Measurements from ENCODE around the gene GLS.

DNA sequence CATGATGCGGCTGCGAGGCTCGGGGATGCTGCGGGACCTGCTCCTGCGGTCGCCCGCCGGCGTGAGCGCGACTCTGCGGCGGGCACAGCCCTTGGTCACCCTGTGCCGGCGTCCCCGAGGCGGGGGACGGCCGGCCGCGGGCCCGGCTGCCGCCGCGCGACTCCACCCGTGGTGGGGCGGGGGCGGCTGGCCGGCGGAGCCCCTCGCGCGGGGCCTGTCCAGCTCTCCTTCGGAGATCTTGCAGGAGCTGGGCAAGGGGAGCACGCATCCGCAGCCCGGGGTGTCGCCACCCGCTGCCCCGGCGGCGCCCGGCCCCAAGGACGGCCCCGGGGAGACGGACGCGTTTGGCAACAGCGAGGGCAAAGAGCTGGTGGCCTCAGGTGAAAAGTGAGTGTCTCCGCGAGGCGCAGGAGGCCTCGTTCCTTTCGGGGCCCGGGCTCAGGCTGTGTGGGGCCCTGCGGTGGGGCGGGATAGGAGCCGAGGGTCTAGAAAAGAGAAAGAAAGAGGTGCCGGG lies 520 bp downstream of the GLS start:
- TF ChIP-seq EZH2 (IDR thresholded peaks at IDR 0.05; ENCODE audit: borderline replicate concordance, low read length) = no peak
- TF ChIP-seq, protein P1, sequence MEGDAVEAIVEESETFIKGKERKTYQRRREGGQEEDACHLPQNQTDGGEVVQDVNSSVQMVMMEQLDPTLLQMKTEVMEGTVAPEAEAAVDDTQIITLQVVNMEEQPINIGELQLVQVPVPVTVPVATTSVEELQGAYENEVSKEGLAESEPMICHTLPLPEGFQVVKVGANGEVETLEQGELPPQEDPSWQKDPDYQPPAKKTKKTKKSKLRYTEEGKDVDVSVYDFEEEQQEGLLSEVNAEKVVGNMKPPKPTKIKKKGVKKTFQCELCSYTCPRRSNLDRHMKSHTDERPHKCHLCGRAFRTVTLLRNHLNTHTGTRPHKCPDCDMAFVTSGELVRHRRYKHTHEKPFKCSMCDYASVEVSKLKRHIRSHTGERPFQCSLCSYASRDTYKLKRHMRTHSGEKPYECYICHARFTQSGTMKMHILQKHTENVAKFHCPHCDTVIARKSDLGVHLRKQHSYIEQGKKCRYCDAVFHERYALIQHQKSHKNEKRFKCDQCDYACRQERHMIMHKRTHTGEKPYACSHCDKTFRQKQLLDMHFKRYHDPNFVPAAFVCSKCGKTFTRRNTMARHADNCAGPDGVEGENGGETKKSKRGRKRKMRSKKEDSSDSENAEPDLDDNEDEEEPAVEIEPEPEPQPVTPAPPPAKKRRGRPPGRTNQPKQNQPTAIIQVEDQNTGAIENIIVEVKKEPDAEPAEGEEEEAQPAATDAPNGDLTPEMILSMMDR (conservative IDR thresholded peaks at IDR 0.05 in 1 of 2, IDR thresholded peaks at IDR 0.05 in 1 of 2; ENCODE audit: extremely low read depth in 1 of 2, insufficient read depth in 1 of 2, low read depth in 1 of 2, low read length in 2 of 2) = no peak
